IgD-negative memory B cell (primary cell): Measurements from ENCODE around the gene KCNH6. TPM values are rescaled to one million over a fixed set of nuclear protein-coding genes. Genes with fewer than 3 reads are reported as not detected.
A peak's percentile ranks its signal among the peaks of the same experiment; 100 is the strongest.

ENCODE experiments used
- H3K27ac Mint-ChIP-seq, 3 donors: one replicate each; pipeline ENCODE4 v1.8.0; 2020 to 2022; ENCODE audit warnings: mild to moderate bottlenecking in 3 of 3, mixed read lengths in 3 of 3, moderate library complexity in 1 of 3
- H3K27me3 Mint-ChIP-seq: one replicate; pipeline ENCODE4 v1.8.0; 2021; ENCODE audit warnings: mixed read lengths
- H3K36me3 Mint-ChIP-seq: one replicate; pipeline ENCODE4 v1.8.0; 2020; ENCODE audit warnings: mild to moderate bottlenecking, mixed read lengths
- H3K4me1 Mint-ChIP-seq, 3 donors: one replicate each; pipeline ENCODE4 v1.8.0; 2020 to 2022; ENCODE audit warnings: mixed read lengths in 3 of 3, mild to moderate bottlenecking in 1 of 3
- H3K4me3 Mint-ChIP-seq, 4 donors: one replicate each; pipeline ENCODE4 v1.8.0; 2020 to 2022; ENCODE audit warnings: mild to moderate bottlenecking in 4 of 4, mixed read lengths in 4 of 4, moderate library complexity in 3 of 4
- H3K9me3 Mint-ChIP-seq, 3 donors: one replicate each; pipeline ENCODE4 v1.8.0; 2020 to 2021; ENCODE audit warnings: mixed read lengths in 3 of 3, mild to moderate bottlenecking in 1 of 3
- polyA plus RNA-seq: library from polyadenylated mRNA; unstranded; fragments of 300-500 nt; fragmentation: Illumina TruSeq; gene quantifications from one replicate; pipeline ENCODE4 v1.2.3, GENCODE V29; 2021

The KCNH6 gene
- polyA plus RNA-seq, 1 donor from 2014 or later: not detected

DNA sequence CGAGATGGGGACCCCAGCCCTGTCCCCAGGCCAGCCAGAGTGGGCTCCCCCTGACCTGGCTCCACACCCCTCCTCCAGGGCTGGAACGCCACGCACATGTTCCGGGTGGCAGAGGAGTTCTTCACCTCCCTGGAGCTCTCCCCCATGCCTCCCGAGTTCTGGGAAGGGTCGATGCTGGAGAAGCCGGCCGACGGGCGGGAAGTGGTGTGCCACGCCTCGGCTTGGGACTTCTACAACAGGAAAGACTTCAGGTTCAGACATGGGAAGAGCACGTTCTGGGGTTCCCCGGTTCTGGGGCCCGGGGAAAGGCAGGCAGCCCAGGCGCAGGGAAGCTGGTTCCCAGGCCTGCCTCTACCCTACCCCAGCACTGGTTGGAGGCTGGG lies 41.7 kb upstream of the KCNH6 start:
- H3K4me3 Mint-ChIP-seq: no peak overlapping the region
- H3K36me3 Mint-ChIP-seq: peaks cover 3% of the 10 kb centered on the region
- H3K9me3 Mint-ChIP-seq: no peaks in the 10 kb centered on the region
- no peak overlapping the region for H3K27ac Mint-ChIP-seq
- peaks cover 15% of the 10 kb centered on the region for H3K27me3 Mint-ChIP-seq
- peaks cover 4 to 14% (median 5%) of the 10 kb centered on the region in 3 donors for H3K4me1 Mint-ChIP-seq

DNA sequence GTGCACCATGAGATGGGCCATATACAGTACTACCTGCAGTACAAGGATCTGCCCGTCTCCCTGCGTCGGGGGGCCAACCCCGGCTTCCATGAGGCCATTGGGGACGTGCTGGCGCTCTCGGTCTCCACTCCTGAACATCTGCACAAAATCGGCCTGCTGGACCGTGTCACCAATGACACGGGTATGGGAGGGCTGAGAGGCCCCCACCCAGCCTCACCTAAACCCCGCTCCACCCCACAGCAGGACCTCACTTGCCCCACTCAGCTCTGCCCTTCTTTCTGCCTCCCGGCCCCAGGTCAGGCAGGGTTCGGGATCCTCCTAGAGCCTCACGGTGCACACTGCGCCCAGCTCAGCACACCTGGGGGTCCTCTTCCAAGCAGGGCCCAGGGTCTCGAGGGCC lies 40.6 kb upstream of the KCNH6 start:
- Mint-ChIP-seq H3K9me3 (no peaks in the 10 kb centered on the region), H3K4me3 (no peak overlapping the region), H3K27ac (no peak overlapping the region)

DNA sequence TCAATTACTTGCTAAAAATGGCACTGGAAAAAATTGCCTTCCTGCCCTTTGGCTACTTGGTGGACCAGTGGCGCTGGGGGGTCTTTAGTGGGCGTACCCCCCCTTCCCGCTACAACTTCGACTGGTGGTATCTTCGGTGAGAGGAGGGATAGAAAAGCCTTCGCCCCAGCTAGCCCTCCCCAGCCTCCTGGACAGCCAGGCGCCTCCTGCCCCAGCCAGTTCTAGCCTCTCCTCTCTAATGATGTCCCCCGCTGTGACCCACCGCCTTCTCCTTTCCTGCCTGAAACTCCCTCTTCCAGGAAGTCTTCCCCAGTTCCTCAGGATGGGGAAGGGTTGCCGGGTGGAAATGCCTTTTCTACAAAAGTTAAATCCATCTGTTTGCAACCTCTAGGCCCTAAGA lies 40.1 kb upstream of the KCNH6 start:
- H3K27ac Mint-ChIP-seq: no peak overlapping the region
- peaks cover 11% of the 10 kb centered on the region for H3K27me3 Mint-ChIP-seq
- no peak overlapping the region for H3K4me3 Mint-ChIP-seq
- peaks cover 5 to 14% (median 7%) of the 10 kb centered on the region in 3 donors for H3K4me1 Mint-ChIP-seq
- H3K9me3 Mint-ChIP-seq: no peaks in the 10 kb centered on the region
- H3K36me3 Mint-ChIP-seq: peaks cover 4% of the 10 kb centered on the region

More for the DNA sequence above, 40.6 kb upstream of the KCNH6 start:
- Mint-ChIP-seq H3K4me1 (peaks cover 5 to 17% (median 7%) of the 10 kb centered on the region in 3 donors), H3K36me3 (peaks cover 4% of the 10 kb centered on the region), H3K27me3 (peaks cover 14% of the 10 kb centered on the region)

DNA sequence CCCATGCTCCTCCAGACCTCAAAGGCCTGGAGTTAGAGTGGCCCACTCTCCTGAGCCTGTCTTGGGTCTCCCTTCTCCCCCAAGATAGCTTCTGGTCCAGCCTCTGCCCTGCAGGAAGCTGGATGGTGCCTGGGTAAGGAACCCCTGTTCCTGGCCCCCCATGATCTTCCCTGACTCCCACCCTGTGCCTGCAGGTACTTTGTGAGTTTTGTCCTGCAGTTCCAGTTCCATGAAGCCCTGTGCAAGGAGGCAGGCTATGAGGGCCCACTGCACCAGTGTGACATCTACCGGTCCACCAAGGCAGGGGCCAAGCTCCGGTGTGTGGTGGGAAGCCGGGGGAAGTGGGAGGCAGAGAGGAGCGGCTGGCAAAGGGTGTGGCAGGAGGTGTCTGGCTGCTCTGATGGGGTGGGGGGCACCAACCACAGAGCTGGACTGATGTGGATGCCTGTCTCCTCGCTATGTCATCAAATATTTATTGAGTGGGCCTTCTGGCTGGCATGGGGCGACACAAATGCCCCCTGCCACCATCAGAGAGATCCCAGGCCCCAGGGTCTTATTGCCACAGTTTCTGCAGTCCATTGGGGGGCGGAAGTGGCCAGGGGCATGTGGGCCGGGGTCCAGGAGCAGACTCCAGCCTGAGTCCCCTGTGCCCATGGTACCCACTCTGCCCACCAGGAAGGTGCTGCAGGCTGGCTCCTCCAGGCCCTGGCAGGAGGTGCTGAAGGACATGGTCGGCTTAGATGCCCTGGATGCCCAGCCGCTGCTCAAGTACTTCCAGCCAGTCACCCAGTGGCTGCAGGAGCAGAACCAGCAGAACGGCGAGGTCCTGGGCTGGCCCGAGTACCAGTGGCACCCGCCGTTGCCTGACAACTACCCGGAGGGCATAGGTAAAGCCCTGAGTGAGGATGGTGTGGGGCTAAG lies 39.2 kb upstream of the KCNH6 start:
- Mint-ChIP-seq H3K36me3 (peaks cover 4% of the 10 kb centered on the region), H3K27ac (peak overlapping the region in 1 of 3 donors; percentile 86), H3K27me3 (peaks cover 6% of the 10 kb centered on the region), H3K4me3 (no peak overlapping the region), H3K4me1 (peaks cover 5 to 12% (median 7%) of the 10 kb centered on the region in 3 donors), H3K9me3 (no peaks in the 10 kb centered on the region)

DNA sequence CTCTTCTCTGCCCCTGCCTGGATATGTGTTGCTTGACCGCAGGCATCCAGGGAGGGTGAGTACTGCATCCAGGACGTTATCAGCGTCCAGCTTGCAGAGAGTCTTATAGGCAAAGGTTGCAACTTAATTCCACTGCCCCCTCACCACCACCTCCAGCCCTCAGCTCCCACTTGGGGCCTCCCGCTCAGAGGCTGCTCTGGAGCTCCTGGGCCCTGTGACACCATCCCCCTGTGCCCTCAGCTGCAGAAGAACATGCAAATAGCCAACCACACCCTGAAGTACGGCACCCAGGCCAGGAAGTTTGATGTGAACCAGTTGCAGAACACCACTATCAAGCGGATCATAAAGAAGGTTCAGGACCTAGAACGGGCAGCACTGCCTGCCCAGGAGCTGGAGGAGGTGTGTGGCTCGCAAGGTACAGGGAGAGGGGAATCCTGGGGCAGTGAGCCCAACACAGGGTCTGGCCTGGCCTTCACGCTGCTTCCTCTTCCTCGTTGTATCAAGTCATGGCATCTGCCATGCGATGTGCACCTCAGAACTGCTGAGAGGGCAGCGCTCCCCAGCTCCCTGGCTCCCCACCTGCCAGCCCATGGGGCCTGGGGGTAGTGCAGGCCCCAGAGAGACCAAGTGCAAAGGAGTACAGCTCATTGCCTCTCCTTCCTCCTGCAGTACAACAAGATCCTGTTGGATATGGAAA lies 36.7 kb upstream of the KCNH6 start:
- Mint-ChIP-seq H3K27me3 (peaks cover 5% of the 10 kb centered on the region), H3K27ac (peak overlapping the region in 1 of 3 donors; percentile 69), H3K4me3 (peak overlapping the region in 3 of 4 donors; percentile 48 to 75 (median 71)), H3K36me3 (peaks cover 4% of the 10 kb centered on the region), H3K9me3 (no peaks in the 10 kb centered on the region), H3K4me1 (peaks cover 5 to 11% (median 7%) of the 10 kb centered on the region in 3 donors)

DNA sequence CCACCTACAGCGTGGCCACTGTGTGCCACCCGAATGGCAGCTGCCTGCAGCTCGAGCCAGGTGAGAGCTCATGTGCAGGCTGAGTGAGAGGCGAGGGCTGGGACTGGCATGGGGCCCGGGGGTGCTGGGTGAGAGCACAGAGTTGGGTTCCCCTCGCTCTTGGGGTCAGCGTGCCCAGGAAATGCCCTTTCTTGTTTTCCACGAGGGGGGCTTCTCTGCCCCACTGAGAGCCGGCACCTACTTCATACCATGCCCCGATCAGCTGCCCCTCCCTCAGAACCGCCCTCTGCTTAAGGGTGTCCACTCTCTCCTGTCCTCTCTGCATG lies 36.2 kb upstream of the KCNH6 start:
- no peaks in the 10 kb centered on the region for H3K9me3 Mint-ChIP-seq
- no peak overlapping the region for H3K27ac Mint-ChIP-seq
- H3K4me1 Mint-ChIP-seq: peaks cover 5 to 11% (median 7%) of the 10 kb centered on the region in 3 donors
- H3K4me3 Mint-ChIP-seq: peak overlapping the region in 1 of 4 donors; percentile 71
- peaks cover 5% of the 10 kb centered on the region for H3K27me3 Mint-ChIP-seq
- peaks cover 4% of the 10 kb centered on the region for H3K36me3 Mint-ChIP-seq

DNA sequence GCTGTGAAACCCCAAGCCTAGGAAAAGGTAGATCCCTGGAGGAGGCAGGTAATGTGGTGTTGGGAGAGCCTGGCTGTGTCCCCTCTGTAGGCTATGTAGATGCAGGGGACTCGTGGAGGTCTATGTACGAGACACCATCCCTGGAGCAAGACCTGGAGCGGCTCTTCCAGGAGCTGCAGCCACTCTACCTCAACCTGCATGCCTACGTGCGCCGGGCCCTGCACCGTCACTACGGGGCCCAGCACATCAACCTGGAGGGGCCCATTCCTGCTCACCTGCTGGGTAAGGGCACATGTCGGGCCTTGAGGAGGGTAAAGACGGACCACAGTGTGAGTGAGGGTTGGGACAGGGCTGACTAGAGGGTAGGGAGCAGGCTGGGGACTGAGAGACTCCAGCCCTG lies 34.3 kb upstream of the KCNH6 start:
- Mint-ChIP-seq H3K27me3 (no peaks in the 10 kb centered on the region), H3K9me3 (no peaks in the 10 kb centered on the region), H3K36me3 (peaks cover 2% of the 10 kb centered on the region), H3K4me3 (no peak overlapping the region), H3K27ac (peak overlapping the region in 1 of 3 donors; percentile 39), H3K4me1 (peaks cover 5 to 11% (median 7%) of the 10 kb centered on the region in 3 donors)

DNA sequence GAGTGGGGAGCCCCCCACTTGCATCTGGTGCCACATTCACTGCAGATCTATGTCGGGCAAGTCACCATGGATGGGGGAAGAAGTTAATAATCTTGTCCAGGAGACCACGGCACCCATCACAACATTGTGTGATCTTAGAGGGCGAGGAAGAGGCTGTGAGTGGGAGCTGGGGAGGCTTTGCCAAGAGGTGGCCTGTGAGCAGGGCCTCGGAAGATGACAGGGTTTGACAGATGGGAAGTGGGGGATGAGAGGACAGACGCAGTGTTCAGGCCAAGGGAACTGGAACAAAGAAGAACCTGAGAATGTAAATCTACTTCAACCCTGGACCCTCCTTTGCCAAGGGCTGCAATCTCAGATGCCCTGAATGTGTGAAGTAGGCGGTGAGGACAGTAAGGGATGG lies 33.9 kb upstream of the KCNH6 start:
- Mint-ChIP-seq H3K4me1 (peaks cover 5 to 11% (median 7%) of the 10 kb centered on the region in 3 donors), H3K27me3 (no peaks in the 10 kb centered on the region), H3K4me3 (no peak overlapping the region), H3K36me3 (peaks cover 2% of the 10 kb centered on the region), H3K9me3 (no peaks in the 10 kb centered on the region), H3K27ac (peak overlapping the region in 1 of 3 donors; percentile 39)

DNA sequence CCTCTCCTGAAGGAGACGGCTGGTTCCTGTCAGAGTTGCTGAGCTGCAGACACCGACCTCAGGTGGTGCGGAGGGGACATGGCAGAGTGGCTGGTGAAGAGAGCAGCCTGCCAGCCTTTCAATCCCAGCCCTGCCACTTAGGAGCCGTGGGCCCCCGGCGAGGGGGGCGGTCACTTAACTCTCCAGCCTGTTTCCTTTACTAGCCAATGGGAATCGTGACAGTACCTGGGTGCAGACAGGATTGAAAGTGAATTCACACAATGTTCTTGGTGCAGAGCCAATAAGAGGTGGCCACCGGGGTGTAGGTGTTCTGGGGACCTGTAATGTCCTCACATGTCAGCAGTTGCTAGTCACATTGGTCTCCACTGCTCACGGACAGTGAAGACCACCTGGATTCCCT lies 32.8 kb upstream of the KCNH6 start:
- no peaks in the 10 kb centered on the region for H3K27me3 Mint-ChIP-seq

DNA sequence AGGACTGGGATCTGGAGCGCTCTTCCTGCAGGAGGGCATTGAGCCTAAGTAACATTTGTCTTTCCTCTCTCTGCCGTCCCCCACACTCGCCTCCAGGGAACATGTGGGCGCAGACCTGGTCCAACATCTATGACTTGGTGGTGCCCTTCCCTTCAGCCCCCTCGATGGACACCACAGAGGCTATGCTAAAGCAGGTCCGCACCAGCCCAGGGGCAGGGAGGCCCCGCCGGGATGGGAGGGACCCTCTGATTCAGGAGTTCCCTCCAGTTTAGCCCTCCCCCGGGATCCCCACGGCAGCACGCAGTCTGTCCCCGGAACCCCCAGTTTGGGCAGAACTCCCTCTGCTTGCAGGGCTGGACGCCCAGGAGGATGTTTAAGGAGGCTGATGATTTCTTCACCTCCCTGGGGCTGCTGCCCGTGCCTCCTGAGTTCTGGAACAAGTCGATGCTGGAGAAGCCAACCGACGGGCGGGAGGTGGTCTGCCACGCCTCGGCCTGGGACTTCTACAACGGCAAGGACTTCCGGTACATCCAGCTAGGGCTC lies 32.2 kb upstream of the KCNH6 start:
- H3K4me3 Mint-ChIP-seq: no peak overlapping the region
- peaks cover 3 to 9% (median 7%) of the 10 kb centered on the region in 3 donors for H3K4me1 Mint-ChIP-seq
- H3K36me3 Mint-ChIP-seq: peaks cover 2% of the 10 kb centered on the region
- no peak overlapping the region for H3K27ac Mint-ChIP-seq
- H3K27me3 Mint-ChIP-seq: no peaks in the 10 kb centered on the region
- H3K9me3 Mint-ChIP-seq: no peaks in the 10 kb centered on the region

More for the DNA sequence above, 32.8 kb upstream of the KCNH6 start:
- peaks cover 2% of the 10 kb centered on the region for H3K36me3 Mint-ChIP-seq
- no peak overlapping the region for H3K4me3 Mint-ChIP-seq
- H3K27ac Mint-ChIP-seq: no peak overlapping the region
- H3K9me3 Mint-ChIP-seq: no peaks in the 10 kb centered on the region
- peaks cover 5 to 11% (median 7%) of the 10 kb centered on the region in 3 donors for H3K4me1 Mint-ChIP-seq

DNA sequence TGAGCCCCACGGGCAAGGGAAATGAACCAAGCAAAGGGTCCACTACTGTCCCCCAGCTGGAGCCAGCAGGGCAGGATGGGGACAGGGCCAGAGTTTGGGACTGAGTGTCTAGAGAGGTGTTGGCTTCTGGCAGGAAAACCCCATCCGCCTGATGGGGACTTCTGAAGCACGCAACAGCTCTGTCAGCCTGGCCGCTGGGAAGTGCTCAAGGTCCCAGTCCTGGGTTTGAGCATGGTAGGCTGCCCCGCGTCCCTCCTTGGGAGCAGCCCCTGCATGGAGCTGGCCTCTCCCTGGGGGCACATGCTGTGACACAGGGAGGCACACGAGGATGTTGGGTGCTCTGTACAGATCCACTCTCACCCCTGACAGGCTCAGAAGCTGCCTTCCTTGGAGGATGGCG lies 31.7 kb upstream of the KCNH6 start:
- no peak overlapping the region for H3K4me3 Mint-ChIP-seq
- peaks cover 0 to 4% (median 4%) of the 10 kb centered on the region in 3 donors for H3K4me1 Mint-ChIP-seq
- H3K9me3 Mint-ChIP-seq: no peaks in the 10 kb centered on the region
- peaks cover 1% of the 10 kb centered on the region for H3K36me3 Mint-ChIP-seq
- no peak overlapping the region for H3K27ac Mint-ChIP-seq
- H3K27me3 Mint-ChIP-seq: no peaks in the 10 kb centered on the region

DNA sequence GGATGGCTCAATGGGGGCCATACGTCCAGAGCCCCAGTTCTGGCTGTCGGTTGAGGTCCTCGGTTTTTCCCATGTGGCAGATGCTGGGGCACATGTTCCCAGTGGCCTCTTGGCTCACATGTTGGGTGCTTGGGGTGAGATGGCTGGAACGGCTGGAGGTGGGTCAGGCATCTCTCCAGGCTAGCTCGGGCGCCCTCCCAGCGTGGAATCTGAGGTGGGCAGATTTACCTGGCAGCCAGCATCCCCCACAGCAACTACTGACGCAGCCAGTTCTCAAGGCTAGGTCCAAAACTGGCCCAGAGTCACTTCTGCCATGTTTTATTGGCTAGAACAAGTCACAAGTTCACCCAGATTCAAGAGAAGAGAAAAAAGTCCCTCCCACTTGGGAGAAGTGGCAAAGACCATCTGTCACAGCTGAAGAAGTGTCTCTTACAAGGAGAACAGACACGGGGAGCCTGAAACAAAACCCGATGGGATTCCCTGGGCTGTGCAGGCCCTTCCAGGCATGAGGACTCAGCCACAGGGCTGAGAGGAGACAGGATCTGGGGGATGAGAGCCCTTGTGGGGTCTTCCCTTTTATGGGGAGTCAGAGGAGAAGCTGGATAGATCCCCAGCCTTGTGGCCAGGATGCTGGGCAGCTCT lies 31.1 kb upstream of the KCNH6 start:
- Mint-ChIP-seq H3K9me3 (no peaks in the 10 kb centered on the region), H3K4me1 (peaks cover 0 to 4% (median 0%) of the 10 kb centered on the region in 3 donors), H3K27ac (no peak overlapping the region), H3K4me3 (no peak overlapping the region), H3K36me3 (no peaks in the 10 kb centered on the region), H3K27me3 (no peaks in the 10 kb centered on the region)

DNA sequence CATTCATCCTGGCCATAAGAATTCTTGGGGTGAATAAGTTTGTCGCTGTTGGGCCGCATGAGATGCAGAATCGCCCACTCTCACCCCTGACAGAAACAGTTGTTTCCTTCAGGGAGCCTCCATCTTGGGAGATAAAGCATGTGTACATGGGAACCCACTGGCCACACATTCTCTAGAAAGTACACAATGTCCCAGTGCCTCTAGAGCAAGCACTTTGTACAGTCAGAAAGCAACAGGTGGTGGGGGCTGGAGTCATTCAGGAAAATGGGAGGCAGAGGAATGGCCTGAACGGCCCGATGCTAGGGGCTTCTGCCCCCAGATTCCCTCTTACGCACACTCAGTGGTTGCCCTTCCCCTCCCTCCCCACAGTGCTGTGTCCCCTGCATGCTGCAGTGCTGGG lies 30.2 kb upstream of the KCNH6 start:
- H3K27me3 Mint-ChIP-seq: no peaks in the 10 kb centered on the region
- no peak overlapping the region for H3K4me3 Mint-ChIP-seq
- no peaks in the 10 kb centered on the region for H3K36me3 Mint-ChIP-seq
- no peaks in the 10 kb centered on the region for H3K4me1 Mint-ChIP-seq
- no peaks in the 10 kb centered on the region for H3K9me3 Mint-ChIP-seq
- no peak overlapping the region for H3K27ac Mint-ChIP-seq

DNA sequence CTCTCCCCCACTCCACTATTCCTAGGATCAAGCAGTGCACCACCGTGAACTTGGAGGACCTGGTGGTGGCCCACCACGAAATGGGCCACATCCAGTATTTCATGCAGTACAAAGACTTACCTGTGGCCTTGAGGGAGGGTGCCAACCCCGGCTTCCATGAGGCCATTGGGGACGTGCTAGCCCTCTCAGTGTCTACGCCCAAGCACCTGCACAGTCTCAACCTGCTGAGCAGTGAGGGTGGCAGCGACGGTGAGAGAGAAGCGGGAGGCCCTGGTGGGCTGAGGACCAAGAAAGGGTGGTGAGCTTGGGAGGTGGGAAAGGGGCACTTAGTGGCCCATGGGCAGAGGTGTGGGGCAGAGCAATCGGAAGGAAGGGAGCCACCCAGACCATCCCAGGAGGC lies 29.7 kb upstream of the KCNH6 start:
- Mint-ChIP-seq H3K9me3 (no peaks in the 10 kb centered on the region), H3K27me3 (no peaks in the 10 kb centered on the region), H3K36me3 (no peaks in the 10 kb centered on the region), H3K4me3 (no peak overlapping the region), H3K4me1 (no peaks in the 10 kb centered on the region), H3K27ac (no peak overlapping the region)
